EL (cell line): ENCODE measurements around the gene FAM174B.

Source experiments
- DNase-seq: peaks from one replicate; pipeline ENCODE4 v3.0.0-alpha.2; 2016

FAM174B gene

DNA sequence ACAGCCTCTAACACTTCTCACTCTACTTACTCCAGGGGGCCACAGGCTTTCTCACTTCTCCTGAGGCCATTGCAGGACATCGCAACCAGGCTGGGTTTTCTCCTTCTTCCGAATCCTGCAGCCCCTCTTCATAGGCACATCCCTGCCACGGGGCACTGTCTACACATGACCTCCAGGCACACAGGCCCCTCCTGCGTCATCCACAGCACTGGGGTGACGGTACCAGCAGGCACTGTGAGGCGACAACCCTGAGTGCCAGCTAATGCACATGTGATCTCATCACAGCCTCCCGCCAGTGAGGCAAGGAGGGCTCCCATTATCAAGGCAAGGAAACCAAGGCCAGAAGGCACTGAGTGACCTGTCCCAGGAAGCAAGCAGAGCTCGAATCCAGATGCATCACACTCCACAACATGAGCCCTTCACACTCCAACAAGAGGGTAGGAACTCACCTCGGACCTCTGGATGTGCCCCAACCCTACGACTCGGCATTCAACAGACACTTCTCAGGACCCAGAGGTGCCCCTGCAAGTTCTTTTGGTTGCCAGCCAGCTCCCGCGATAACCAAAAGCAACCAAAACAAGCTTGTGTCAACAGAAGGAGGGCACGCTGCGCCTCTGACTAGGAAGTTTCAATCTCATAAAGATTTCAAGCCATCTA is 16.7 kb downstream of the FAM174B start:
- no peak for DNase-seq

DNA sequence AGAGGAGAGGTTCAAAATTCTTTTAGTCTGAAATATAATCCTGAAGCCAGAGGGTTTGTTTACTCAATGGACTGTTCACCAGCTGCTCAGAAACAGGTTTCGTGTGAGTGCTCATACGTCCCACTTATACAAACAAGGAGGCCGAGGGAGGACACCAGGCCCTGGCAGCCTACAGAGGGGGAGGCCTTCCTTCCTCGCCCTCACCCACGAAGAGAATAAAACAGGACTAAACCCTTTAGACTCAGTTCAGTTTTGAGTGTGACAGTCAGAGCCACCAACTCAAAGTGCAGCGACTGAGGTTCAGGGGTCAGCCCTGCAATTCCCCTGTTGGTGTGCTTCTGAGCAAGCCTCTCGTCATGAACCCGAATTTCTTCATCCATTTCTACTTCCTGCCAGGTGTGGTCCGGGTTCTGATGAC is 17.3 kb downstream of the FAM174B start:
- no peak for DNase-seq

DNA sequence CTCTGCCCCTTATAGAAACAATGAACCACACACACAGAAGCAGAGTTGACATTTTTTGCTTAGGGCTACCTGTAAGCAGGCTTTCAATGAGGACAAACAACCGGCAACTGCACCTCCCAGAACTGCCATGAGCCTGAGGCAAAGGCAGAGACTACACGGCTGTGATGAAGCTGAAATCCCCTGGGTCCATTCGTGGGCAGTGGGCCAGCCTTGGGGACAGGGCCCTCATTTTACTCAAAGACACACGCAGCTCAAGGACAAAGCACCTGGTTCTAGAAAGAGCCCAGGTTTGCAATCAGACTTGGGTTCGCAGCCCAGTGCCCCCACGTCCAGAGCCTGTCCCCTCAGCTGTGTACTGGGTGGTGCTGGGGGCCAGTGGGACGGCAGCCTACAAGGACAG is 17.9 kb downstream of the FAM174B start:
- DNase-seq: no peak

DNA sequence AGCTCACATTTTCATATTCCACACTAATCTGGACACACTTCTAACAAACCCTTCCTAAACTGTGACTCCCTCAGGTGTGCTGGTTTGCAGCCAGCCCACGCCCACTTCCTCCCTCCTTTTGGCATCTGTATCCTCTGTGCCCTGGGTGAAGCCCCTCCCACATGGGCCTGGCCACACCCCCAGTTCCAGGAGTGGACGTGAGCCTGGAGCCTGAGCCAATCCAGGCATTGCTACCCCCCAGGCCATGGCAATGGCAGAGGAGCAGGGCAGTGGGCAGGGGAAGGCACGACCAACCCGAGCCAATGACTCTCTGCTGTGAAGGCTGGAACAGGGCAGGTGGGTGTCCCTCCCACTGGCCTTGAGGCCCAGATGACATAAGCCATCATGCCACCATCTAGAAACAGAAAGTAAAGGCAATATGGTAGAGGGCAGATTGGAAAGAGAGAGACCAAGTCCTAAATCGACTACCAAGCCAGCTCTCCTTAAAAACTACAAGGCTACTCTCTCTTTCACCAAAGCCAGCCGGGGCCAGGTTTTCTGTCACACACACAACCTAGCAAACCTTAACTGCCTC is 18.6 kb downstream of the FAM174B start:
- no peak for DNase-seq

DNA sequence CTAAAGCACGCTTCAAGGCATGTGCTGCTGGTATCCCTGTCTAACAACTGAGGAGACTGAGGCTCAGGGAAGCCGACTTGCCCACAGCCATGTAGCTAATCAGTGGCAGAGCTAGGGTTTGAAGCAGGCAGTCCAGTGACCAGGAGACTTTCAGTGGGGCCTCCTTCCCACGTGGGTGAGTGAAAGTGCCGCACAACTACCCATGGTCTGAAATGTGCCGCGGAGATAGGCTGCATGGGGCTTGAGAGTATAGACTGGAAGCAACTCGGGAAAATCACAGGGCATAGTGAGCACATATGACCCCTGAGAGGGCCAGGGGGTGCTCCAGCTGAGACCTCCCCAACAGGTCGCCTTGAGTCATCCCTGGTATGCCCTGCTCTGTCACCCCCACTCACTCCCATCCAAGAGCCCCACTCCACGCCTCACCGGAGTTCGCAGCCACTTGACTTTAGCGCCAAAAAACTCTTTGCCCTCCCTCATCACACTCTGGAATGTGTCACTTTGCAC is 19.1 kb downstream of the FAM174B start:
- no peak for DNase-seq

DNA sequence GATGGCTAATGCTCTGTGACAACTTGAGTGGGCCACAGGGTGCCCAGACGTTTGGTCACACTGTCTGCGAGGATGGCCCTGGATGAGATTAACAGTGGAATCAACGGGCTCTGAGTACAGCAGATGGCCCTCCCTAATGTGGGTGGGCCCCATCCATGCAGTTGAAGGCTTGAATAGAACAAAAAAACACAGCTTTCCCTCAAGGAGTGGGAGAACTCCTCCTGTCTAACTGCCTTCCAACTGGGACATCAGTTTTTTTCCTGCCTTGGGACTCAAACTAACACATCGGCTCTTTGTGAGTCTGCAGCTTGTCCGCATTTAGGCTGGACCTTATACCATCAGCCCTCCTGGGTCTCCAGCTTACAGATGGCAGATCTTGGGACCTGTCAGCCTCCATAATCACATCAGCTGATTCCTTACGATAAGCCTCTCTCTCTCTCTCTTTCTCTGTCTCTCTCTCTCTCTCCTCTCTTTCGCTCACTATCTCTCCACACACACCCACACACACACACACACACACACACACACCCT is 20.8 kb downstream of the FAM174B start:
- DNase-seq: no peak

DNA sequence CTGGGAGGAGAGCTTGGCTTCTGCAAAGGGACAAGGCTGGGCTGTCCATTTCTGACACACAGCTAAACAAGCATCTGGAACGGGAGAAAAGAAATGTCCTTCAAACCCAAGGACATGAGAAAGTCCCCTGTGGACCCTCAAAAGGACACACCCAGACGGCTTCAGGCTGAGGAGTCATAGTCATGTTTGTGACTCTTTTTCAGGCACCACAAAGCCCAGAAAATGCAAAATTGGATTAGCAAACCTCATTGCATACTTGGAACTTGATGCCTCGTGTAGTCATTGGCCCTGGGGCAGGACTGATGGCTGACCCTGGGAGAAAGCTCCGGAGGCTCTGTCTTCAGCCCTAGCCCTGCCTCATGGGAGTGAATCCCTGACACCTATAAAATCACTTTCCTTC is 21.5 kb downstream of the FAM174B start:
- no peak for DNase-seq

DNA sequence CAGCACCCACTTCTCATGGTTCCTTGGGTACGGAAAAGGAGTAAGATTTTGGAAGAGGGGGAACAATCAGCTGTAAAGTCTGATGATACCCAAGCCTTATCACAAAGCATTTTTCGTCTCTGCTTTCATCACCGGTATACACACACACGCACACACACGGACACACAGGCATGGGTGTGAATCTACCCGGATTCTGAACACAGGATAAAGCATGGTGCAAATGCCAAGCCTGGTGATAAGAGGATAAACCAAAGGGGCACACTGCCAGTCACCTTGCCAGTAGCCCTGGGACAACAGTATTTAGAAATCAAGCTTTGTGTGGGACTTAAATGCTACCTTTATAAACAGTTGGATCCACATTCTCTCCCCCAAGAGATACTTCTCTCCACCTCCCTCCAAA is 22.2 kb downstream of the FAM174B start:
- DNase-seq: no peak

DNA sequence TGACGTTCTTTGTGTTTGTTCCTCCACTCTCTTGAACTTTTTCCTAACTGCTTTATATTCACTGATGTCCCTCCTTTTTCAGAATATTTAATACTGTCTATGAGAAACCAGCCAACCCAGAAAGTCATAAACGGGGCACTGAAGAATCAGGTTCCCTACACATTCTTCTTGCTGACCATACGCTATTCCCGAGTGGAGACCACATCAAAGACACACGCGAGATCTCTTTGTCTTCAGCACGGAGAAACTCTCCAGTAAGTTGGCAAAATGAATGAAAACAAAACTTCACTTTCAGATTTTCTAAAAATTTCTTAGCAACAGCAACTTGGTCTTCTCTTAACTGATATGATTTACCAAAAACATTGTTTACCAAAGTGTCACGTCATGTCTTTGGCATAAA is 22.6 kb downstream of the FAM174B start:
- no peak for DNase-seq

DNA sequence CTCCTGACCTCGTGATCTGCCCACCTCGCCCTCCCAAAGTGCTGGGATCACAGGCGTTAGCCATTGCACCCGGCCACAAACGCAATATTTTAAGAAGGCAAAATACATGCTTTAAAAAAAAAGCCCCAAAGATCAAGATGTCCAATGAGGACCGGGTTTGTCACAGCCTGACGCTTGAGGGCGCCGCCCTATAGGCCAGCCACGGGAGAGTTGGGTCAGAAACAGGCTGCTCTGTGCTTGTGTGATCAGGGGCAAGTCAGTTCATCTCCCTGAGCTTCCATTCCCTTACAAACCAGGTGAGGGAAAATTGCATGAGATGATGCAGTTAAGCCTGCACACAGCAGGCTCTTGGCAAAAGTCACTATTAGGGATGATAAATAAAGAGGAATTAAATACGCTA is 23.9 kb downstream of the FAM174B start:
- no peak for DNase-seq

DNA sequence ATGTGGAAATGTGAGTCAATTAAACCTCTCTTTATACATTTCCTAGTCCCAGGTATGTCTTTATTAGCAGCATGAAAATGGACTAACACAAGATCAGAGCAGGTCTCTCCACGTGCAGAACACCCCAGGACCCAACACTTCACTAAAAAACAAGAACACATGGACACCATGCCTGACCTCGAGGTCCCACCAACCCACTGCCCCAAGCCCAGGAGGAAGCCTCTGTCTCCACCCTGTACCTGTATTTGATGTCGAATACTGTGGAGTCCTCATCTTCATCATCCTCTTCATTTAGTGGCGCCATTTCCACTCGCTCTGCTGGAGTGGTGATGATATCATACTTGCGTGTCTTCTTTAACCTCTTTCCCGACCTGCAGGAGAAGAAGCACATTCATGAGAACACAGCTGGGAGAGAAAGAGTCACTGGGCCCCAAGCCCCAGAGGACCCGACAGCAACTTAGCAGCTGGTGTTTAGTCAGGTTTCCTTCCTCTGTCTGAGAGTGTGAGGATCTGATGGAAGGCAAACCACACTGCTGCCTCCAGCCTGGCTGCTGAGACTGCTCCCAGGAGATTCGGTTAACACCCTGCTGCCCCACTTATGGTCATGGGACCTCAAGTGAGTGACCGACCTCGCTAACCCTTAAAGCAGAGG is 25.5 kb downstream of the FAM174B start:
- no peak for DNase-seq

DNA sequence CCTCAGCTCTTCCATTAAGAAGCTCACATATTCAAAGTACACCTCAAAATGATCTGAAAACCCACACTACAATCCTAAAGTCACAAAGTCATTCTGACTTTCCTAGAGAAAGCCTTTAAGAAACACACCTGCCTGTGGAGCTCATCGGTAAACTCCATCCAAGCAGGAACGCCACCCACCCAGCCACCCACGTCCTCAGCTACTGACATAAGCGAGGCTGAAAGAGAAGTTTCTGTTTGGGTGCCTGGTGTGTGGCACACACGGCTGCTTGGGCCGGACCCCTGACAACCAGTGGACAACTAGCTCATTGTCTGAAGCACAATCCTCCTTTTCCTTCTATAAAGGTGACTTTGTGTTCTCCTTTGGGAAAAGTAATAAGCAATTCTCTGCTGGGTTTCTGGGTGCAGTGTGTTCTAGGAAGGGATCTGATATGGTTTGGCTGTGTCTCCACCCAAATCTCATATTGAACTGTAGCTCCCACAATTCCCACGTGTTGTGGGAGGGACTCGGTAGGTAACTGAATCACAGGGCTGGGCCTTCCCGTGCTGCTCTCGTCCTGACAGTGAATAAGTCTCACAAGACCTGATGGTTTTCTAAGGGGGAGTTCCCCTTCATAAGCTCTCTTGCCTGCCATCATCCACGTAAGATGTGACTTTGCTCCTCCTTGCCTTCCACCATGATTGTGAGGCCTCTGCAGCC is 26.1 kb downstream of the FAM174B start:
- no peak for DNase-seq

DNA sequence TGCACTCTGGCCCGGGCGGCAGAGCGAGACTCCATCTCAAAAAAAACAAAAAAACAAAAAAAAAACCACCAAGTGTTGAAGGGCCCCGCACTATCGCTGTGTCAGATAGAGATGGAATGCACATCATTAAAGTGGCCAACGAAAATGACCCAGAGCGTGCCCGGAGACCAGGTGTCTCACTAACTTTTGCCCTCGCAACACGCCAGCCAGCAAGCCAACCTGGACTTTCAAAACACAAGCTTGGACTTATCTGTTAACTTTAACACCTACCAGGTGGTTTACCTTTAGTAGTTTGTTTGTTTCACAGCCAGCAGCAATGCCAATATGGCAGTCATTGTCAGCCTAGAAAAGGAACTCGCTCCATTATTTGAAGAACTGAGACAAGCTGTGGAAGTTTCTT is 28.6 kb downstream of the FAM174B start:
- no peak for DNase-seq

DNA sequence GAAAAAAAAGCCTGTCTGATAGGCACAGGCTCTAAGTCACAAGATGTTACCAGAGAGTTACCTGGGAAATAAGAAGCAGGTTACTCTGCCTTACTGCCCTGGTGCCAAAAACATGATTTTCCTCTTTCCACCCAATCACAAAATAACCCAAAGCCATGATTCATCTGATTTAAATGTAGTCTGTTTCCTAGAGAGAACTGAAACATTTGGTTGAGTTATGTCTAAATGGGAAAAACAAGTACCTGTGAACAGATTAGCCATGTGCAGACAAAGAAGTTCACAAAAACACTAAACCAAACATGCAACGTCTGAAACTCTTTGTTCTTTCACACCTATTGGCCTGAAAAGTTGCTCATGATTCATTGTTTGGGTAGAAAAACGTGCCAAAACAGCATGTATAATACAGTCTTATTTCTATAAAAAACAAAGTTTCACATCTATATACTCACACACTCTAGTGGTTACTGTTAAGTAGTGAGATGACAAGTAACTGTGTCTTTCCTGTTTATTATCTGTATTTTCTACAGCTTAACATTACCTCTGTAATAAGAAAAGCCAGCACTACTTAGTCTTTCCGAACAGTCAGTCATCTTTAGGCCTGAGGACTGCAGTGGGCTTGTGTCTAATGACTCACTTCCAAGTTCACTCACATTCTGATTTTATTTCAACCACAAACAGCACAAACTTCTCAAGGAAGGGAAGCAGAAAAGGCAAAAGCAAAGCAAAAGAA is 30.2 kb downstream of the FAM174B start:
- no peak for DNase-seq

DNA sequence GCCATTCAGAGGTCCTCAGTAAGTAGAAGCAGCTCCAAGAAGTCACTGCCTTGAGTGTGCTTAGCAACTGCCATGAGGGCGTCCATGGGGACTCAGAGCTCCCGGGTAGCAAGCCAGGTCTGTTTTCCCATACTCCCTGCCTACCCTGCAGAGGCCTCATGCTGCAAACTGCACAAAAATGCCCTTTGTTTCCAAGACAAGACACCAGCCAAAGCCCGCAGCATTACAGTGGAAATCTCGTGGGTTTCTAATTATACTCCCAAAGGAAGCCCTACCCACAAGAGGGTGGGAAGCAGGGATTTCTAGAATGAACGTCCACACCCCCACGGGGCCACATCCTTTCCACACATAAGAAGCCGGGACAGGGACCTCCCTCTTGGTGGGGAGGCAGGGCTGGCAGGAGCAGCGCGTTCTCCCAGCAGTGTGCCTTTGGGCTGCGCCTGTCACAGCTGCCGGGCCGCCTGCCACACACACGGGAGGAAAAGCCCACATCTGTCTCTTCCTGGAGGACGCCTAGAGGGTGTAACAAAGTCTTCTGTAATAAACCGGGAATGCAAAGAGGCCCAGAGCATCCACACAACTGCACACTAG is 31.1 kb downstream of the FAM174B start:
- no peak for DNase-seq

DNA sequence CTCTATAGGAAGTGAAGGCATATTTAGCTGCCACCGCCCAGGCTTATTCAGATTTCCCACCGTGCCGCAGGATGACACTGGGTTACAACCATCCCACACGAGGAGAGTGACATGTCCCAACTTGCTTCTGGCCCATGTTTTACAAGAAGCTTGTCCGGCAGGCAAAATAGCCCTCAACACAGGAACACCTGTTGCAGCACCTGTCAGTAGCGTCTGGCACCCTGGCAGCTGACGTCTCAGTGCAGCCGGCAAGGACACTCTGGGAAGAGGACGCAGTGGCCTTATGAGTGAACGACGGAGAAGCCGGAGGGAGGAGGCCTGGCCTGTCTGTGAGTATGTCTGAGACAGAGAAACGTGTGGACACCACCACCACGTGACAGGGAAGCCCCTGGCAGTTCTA is 32.1 kb downstream of the FAM174B start:
- no peak for DNase-seq

DNA sequence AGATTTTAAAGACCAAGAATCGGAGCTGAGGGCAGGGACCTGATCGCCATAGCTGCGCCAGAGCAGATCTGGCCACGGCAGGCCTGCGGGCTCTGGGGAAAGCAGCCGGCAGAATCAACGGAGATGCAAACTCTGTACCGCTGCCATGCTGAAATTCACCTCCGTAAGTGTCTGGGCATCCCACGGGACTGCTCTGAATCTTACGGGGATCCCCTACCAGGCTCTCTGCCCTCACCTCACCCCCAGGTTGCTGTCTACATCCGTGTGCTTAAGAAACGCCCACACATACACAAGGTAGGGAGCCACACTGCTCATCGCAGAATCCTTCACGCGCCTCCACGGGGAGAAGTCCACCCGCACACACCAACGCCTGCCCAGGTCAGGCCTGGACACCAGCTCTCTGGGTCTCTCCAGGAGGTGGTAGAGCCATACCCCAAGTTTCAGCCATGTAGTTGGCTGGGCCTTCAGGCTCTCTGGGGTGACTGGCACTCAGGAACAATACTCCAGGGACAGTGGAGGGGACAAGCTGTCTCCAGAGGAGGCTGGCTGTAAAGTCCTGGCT is 33.5 kb downstream of the FAM174B start:
- no peak for DNase-seq

DNA sequence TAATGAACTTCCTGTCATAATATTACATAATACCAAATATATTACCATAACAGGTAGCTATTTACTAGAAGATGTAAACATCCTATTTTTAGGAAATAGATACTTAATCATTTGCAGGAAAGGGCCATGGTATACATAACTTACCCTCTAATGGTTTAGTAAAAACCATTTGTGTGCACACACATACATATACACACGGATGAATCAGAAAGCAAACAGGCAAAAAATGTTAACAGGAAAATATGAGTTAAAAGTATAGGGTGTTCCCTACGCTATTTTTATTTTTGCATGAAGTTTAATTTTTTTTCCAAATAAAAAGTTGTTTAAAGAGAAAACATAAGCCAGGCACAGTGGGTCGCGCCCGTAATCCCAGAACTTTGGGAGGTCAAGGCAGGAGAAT is 34.6 kb downstream of the FAM174B start:
- no peak for DNase-seq

DNA sequence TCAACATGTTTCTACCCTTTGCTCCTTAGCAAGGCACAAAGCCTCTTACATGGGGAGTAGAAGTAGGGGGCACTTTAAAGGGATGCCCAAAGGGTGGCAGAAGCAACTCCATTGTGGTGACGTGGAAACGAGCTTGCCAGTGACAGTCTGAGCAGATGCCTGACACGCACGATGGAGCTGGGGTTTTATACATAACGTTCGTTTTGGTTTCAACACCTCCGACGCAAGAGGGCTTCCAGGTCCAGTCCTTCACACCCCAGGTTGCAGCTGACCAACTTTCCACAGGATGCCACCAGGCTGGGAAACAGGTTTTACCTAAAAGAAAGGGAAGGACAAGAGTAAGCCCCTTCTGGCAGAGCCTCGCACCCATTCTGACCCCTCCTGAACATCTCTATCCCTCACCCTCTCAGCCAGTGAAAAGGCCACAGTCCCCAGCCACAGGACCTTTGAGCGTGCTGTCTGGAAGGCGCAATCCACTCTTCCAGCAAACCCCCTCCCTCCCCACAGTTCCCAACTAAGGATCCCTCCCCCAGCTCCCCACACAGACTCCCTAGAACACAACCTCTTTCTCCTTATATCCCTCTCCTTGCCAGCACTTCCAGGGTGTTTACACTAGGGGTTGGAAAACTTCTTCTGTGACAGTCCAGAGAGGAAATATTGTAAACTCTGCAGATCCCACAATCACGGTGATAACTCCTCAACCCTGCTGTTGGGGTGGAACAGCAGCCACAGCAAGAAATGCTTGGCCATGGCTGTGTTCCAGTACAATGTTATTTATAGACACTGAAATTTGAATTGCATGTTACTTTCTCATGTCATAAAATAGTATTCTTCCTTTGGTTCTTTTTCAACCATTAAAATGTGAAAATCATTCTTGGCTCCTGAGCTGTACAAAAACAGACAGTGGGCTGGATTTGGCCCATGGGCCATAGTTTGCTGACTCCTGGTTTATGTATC is 36.2 kb downstream of the FAM174B start:
- no peak for DNase-seq

DNA sequence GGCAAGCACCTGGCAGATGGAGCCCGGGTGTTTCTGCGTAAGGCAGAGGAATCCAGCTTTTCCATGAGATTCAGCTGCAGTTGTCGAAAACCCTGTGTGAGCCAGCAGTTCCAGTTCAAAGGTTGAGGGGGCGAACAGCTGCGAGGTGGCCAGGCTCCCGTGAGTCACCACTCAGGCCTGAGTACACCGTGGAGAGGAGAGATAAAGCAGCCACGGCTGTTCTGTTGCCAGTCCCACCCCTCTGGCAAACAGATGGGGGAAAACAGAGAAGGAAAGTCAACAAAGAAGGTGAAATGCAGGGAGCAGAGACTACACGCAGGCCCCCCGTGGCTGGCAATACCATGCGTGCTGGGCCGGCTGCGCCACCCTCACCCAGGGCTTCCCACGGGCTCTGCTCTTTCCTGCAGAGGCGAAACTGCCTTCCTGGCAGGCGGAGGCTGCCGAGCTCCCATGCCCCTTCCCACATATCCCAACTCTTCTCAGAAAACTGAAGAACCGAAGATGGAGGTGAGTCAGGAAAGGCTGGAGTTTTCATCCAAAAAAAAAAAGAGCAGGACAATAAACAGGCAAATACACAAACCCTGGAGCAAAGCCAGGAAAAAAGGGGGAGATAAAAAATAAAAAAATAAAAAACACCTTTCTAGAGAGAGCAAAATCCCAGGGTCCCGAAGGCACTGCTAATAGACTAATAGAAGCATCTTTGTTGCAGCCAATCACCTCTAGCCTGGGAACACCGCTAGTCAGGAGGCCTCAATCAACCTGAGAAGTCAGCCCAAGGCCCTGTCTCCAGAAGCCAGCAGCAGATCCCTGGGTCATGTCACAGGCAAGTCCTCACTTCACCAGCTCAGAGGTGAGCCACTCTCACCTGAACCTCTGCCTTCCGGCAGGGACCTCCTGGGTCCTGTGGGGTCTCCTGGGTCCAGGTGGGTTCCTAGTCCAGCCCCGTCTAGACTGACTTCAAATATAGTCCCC is 37.7 kb downstream of the FAM174B start:
- DNase-seq: no peak
